Activated T-helper 2 cell treated with anti-CD3 and anti-CD28 coated beads, Interferon-gamma antibody, Interleukin-2, Interleukin-4, amounts not matched to agents 10 μg/mL and 5 μg/mL and 100 μg/mL, durations not matched to agents 14 hours and 24 hours and 36 hours (primary cell): Measurements from ENCODE around the gene SLC25A18. TPM values are rescaled to one million over a fixed set of nuclear protein-coding genes. Genes with fewer than 3 reads are reported as not detected.
"Not testable (repeated sequence)": the region's sequence is repeated elsewhere in the genome, so short reads cannot be mapped to it uniquely, and the experiment has no call there.

Source experiments
- DNase-seq: peaks from one replicate; pipeline ENCODE4 v3.0.0; 2021; ENCODE audit warnings: low spot score
- H3K27ac Mint-ChIP-seq: one replicate; pipeline ENCODE4 v1.8.0; 2021; ENCODE audit warnings: mixed read lengths
- H3K27me3 Mint-ChIP-seq: one replicate; pipeline ENCODE4 v1.8.0; 2021; ENCODE audit warnings: low read depth, mixed read lengths
- H3K36me3 Mint-ChIP-seq: one replicate; pipeline ENCODE4 v1.8.0; 2021; ENCODE audit warnings: low read depth, mixed read lengths
- H3K4me1 Mint-ChIP-seq: one replicate; pipeline ENCODE4 v1.8.0; 2021; ENCODE audit warnings: low read depth, mixed read lengths
- H3K4me3 Mint-ChIP-seq: one replicate; pipeline ENCODE4 v1.8.0; 2021; ENCODE audit warnings: low read depth, mild to moderate bottlenecking, moderate library complexity, mixed read lengths
- H3K9me3 Mint-ChIP-seq: one replicate; pipeline ENCODE4 v1.8.0; 2021; ENCODE audit warnings: mixed read lengths
- intact Hi-C: fragments of 100-400 bp; cut with micrococcal nuclease; formaldehyde crosslinking; loops from one replicate; pipeline ENCODE4 v1.15.1; 2023
- total RNA-seq: library from RNA; stranded (reverse); gene quantifications from 2 replicates; pipeline ENCODE4 v1.2.3, GENCODE V29; 2022

The SLC25A18 gene
- total RNA-seq, 1 donor from 2014 or later = not detected

- no peak for DNase-seq
- intact Hi-C loops = no loop called here
- no peak overlapping the region for H3K27ac Mint-ChIP-seq
- H3K4me3 Mint-ChIP-seq = no peak overlapping the region
- no peaks in the 10 kb centered on the region for H3K27me3 Mint-ChIP-seq
- H3K36me3 Mint-ChIP-seq = no peaks in the 10 kb centered on the region
- no peaks in the 10 kb centered on the region for H3K9me3 Mint-ChIP-seq
- H3K4me1 Mint-ChIP-seq = no peaks in the 10 kb centered on the region
These were observed 14.1 kb upstream of the SLC25A18 start for GRCh38 chr22:17549183-17549582.

GRCh38 chr22:17549655-17550054, 13.6 kb upstream of the SLC25A18 start:
- Mint-ChIP-seq H3K4me3 (no peak overlapping the region), H3K4me1 (no peaks in the 10 kb centered on the region), H3K27ac (no peak overlapping the region), H3K36me3 (no peaks in the 10 kb centered on the region), H3K27me3 (no peaks in the 10 kb centered on the region), H3K9me3 (no peaks in the 10 kb centered on the region)
- intact Hi-C loops = no loop called here
- DNase-seq = no peak

DNA sequence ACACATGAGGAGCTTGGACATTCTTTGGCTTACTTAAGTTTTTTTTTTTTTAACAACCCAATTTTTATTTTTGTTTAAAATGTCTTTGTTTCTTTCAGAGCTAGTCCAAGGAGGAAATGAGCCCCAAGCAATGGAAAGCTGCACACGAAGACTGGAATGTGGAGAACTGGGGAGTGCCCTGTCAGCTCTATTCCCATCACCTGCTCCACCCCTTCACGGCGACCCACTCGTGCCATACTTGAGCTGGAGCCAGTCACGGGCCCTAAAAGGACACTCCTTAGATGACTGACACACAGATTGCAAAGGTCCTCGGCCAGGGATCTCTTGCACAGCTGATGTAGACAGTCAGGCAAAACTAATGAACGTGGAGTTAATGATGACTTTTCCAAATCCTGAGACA, 10.6 kb upstream of the SLC25A18 start:
- Mint-ChIP-seq H3K27ac (no peak overlapping the region), H3K27me3 (no peaks in the 10 kb centered on the region), H3K4me3 (no peak overlapping the region)

DNA sequence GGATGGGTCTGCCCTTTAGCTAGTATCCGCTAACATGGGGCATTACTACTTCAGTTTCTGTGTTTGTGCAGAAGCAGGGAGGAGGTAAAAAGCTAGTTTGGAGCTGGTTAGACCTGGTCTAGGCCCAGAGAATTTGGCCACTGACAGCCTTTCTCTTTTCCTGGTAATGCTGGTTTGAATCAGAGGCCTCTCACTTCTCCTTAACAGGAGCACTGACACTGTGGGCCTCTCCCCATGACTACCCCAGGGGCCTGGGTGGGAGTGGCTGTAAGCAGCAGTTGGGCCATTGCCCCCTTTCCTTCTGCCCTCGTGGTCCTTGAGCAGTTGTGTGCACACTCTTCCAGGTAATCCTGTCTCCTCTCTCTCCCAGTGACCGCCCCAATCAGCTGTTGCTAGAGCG, 8.5 kb upstream of the SLC25A18 start:
- intact Hi-C loops = no loop called here
- no peak overlapping the region for H3K27ac Mint-ChIP-seq
- H3K27me3 Mint-ChIP-seq = no peaks in the 10 kb centered on the region
- no peak overlapping the region for H3K4me3 Mint-ChIP-seq
- H3K36me3 Mint-ChIP-seq = no peaks in the 10 kb centered on the region
- H3K9me3 Mint-ChIP-seq = no peaks in the 10 kb centered on the region
- no peak for DNase-seq
- no peaks in the 10 kb centered on the region for H3K4me1 Mint-ChIP-seq

More for the DNA sequence above, 10.6 kb upstream of the SLC25A18 start:
- H3K36me3 Mint-ChIP-seq = no peaks in the 10 kb centered on the region
- intact Hi-C loops = no loop called here
- no peak for DNase-seq
- no peaks in the 10 kb centered on the region for H3K4me1 Mint-ChIP-seq
- no peaks in the 10 kb centered on the region for H3K9me3 Mint-ChIP-seq

DNA sequence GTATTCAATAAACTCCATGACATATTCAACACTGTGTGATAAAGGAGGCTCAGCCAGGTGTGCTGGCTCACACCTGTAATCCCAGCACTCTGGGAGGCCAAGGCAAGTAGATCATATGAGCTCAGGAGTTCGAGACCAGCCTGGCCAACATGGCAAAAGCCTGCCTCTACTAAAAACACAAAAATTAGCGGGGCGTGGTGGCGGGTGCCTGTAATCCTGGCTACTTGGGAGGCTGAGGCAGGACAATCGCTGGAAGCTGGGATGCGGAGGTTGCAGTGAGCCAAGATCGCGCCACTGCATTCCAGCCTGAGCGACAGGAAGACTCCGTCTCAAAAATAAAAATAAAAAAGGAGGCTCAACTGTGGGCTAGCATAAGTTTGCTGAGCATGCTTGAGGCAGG, 4.1 kb upstream of the SLC25A18 start:
- Mint-ChIP-seq H3K4me3 (no peak overlapping the region), H3K36me3 (no peaks in the 10 kb centered on the region), H3K27ac (no peak overlapping the region), H3K4me1 (no peaks in the 10 kb centered on the region), H3K9me3 (no peaks in the 10 kb centered on the region), H3K27me3 (peaks cover 4% of the 10 kb centered on the region)
- DNase-seq = no peak
- intact Hi-C loops = no loop called here

- H3K9me3 Mint-ChIP-seq = no peaks in the 10 kb centered on the region
- H3K4me3 Mint-ChIP-seq = no peak overlapping the region
- DNase-seq = no peak
- H3K36me3 Mint-ChIP-seq = no peaks in the 10 kb centered on the region
- intact Hi-C loops = no loop called here
- H3K27me3 Mint-ChIP-seq = peaks cover 4% of the 10 kb centered on the region
- H3K27ac Mint-ChIP-seq = no peak overlapping the region
- H3K4me1 Mint-ChIP-seq = no peaks in the 10 kb centered on the region
These were observed 666 bp downstream of the SLC25A18 start for GRCh38 chr22:17563936-17564391.

- H3K27ac Mint-ChIP-seq, H3K4me3 Mint-ChIP-seq, H3K9me3 Mint-ChIP-seq, DNase-seq, H3K27me3 Mint-ChIP-seq, H3K36me3 Mint-ChIP-seq, H3K4me1 Mint-ChIP-seq, intact Hi-C loops: not testable (repeated sequence)
These were observed 2.9 kb downstream of the SLC25A18 start for GRCh38 chr22:17566016-17566687.

DNA sequence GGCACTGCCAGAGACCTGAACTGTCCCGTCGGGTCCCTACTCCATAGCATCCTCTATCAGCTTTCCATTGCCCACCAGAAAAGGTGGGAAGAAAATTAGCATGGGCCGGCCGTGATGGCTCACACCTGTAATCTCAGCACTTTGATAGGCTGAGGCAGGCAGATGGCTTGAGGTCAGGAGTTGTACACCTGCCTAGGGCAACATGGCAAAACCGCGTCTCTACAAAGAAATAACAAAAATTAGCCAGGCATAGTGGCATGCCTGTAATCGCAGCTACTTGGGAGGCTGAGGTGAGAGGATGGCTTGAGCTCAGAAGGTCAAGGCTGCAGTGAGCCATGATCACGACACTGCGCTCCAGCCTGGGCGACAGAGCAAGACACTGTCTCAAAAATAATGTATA, 3.5 kb downstream of the SLC25A18 start:
- DNase-seq = no peak
- Mint-ChIP-seq H3K4me3 (no peak overlapping the region), H3K27me3 (peaks cover 4% of the 10 kb centered on the region), H3K36me3 (no peaks in the 10 kb centered on the region), H3K27ac (no peak overlapping the region), H3K9me3 (no peaks in the 10 kb centered on the region), H3K4me1 (no peaks in the 10 kb centered on the region)
- intact Hi-C loops = no loop called here

GRCh38 chr22:17569971-17570511, 6.7 kb downstream of the SLC25A18 start:
- intact Hi-C loops = no loop called here
- H3K9me3 Mint-ChIP-seq = no peaks in the 10 kb centered on the region
- no peaks in the 10 kb centered on the region for H3K27me3 Mint-ChIP-seq
- no peak overlapping the region for H3K4me3 Mint-ChIP-seq
- no peaks in the 10 kb centered on the region for H3K4me1 Mint-ChIP-seq
- H3K36me3 Mint-ChIP-seq = no peaks in the 10 kb centered on the region
- no peak for DNase-seq
- no peak overlapping the region for H3K27ac Mint-ChIP-seq

DNA sequence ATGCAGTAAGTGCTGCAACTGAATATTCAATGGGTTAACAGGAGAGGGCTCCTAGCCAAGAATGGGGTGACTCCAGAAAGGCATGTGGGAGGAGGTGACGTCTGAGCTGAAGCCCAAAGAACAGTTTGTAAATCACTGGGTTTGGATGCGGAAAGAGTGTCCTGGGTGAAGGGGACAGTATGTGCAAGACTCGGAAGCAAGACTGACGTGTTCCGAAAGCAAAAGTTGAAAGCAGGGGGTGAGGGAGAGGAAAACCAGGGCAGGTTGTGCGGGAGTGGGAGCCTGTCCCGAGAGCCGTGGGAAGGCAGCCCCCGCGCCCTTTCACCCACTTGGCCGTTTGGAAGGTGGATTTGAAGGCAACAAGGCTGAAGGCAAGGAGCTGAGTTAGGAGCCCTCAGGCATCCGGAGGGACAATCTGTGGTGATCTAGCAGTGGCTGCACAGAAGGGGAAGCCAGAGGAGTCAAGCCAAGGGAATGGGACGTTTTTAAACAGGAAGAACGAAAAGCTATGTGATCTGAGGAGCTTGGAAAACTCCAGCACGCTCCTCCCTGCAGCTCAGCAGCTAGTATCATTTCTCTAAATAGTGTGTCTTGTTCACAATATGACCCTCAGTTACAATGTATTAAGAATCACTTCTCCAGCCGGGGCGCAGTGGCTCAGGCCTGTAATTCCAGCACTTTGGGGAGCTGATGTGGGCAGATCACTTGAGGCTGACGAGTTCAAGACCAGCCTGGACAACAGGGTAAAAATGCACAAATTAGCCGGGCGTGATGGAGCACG, 7.7 kb downstream of the SLC25A18 start:
- Mint-ChIP-seq H3K36me3 (no peaks in the 10 kb centered on the region), H3K9me3 (no peaks in the 10 kb centered on the region), H3K27ac (no peak overlapping the region), H3K4me3 (no peak overlapping the region), H3K4me1 (no peaks in the 10 kb centered on the region), H3K27me3 (no peaks in the 10 kb centered on the region)
- intact Hi-C loops = no loop called here
- no peak for DNase-seq

- intact Hi-C loops = no loop called here
- Mint-ChIP-seq H3K4me3 (no peak overlapping the region), H3K27me3 (no peaks in the 10 kb centered on the region), H3K27ac (no peak overlapping the region), H3K9me3 (no peaks in the 10 kb centered on the region), H3K36me3 (no peaks in the 10 kb centered on the region), H3K4me1 (no peaks in the 10 kb centered on the region)
- no peak for DNase-seq
These were observed 11.9 kb downstream of the SLC25A18 start for GRCh38 chr22:17575151-17575550.

GRCh38 chr22:17575681-17576080, 12.4 kb downstream of the SLC25A18 start:
- DNase-seq = no peak
- no peak overlapping the region for H3K4me3 Mint-ChIP-seq
- intact Hi-C loops = no loop called here
- H3K27me3 Mint-ChIP-seq = no peaks in the 10 kb centered on the region
- H3K27ac Mint-ChIP-seq = no peak overlapping the region
- H3K36me3 Mint-ChIP-seq = no peaks in the 10 kb centered on the region
- no peaks in the 10 kb centered on the region for H3K9me3 Mint-ChIP-seq
- H3K4me1 Mint-ChIP-seq = no peaks in the 10 kb centered on the region

GRCh38 chr22:17576470-17576869, 13.2 kb downstream of the SLC25A18 start:
- Mint-ChIP-seq H3K4me1 (no peaks in the 10 kb centered on the region), H3K4me3 (no peak overlapping the region), H3K9me3 (no peaks in the 10 kb centered on the region), H3K27ac (no peak overlapping the region), H3K27me3 (no peaks in the 10 kb centered on the region), H3K36me3 (no peaks in the 10 kb centered on the region)
- DNase-seq = no peak
- intact Hi-C loops = no loop called here
